ENCODE data around the gene SH3BP4.
A peak's percentile ranks its signal among the peaks of the same experiment; 100 is the strongest.

Gene SH3BP4

DNA sequence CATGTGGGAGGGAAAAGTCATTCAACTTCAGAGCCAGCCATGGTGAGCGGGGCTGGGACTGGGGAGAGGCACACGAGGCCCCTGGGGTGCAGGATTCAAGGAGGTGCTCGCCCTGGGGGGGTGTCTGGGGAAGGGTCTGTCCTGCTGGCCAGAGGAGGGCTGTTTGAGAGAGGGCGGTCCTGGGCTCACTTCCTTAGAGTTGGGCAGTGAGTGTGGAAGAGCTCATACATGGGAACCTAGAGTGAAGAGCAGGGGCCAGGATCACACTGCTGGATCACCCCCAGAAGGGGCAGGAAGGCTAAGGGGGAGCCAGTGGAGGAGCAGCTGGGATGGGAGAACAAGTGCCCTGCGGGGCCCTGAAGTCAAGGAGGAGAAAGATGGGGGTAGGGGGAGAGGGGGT, 6.5 kb downstream of the SH3BP4 start:
- H3K36me3 ChIP-seq (ENCODE audit: control insufficient read depth in 1 of 2, insufficient read depth in 2 of 2, low read depth in 1 of 2, low read length in 2 of 2), result peaks cover 0 to 19% of the 10 kb centered on the region in 2 experiments
- no peak overlapping the region for H3K14ac ChIP-seq (ENCODE audit: low read length in 2 of 2)
- H2AK5ac ChIP-seq (ENCODE audit: low read length, severe bottlenecking), result peak overlapping the region; percentile 27
- no peak overlapping the region for H4K8ac ChIP-seq (ENCODE audit: low read length)
- H4K91ac ChIP-seq (ENCODE audit: low read length), result no peak overlapping the region
- no peak overlapping the region for H2AFZ ChIP-seq (ENCODE audit: low read depth, low read length)
- no peak overlapping the region for H3K9ac ChIP-seq (ENCODE audit: low read length)
- no peaks in the 10 kb centered on the region for H3K9me3 ChIP-seq (ENCODE audit: control insufficient read depth, low read length)
- peak overlapping the region in 1 of 2 experiments; percentile 14 for H3K18ac ChIP-seq (ENCODE audit: low read depth in 1 of 2, low read length in 2 of 2)
- peak overlapping the region in 1 of 2 experiments; percentile 27 for H3K23ac ChIP-seq (ENCODE audit: low read length in 2 of 2)
- no peak for DNase-seq
- H2BK12ac ChIP-seq (ENCODE audit: low read length in 2 of 2), result no peak overlapping the region
- no peak overlapping the region for H2BK5ac ChIP-seq (ENCODE audit: low read depth, low read length, poor library complexity, severe bottlenecking)
- H3K4ac ChIP-seq (ENCODE audit: low read depth in 1 of 2, low read length in 2 of 2), result no peak overlapping the region
- WGBS, result 97% methylated on average over 5 of the region's 5 CpGs
- no peaks in the 10 kb centered on the region for H3K27me3 ChIP-seq (ENCODE audit: control insufficient read depth in 1 of 2, insufficient read depth in 1 of 2, low read length in 2 of 2)
- no peak overlapping the region for H2BK120ac ChIP-seq (ENCODE audit: low read depth, low read length)
- H3K4me1 ChIP-seq (ENCODE audit: control insufficient read depth, insufficient read depth, low read depth, low read length), result peaks cover 34% of the 10 kb centered on the region
- no peak overlapping the region for H3K4me3 ChIP-seq (ENCODE audit: insufficient read depth in 1 of 2, low read depth in 1 of 2, low read length in 2 of 2)
- no peaks in the 10 kb centered on the region for H3K79me1 ChIP-seq (replicated peaks; ENCODE audit: low read length, poor library complexity, severe bottlenecking)
- H3K27ac ChIP-seq (ENCODE audit: low read length, poor library complexity, severe bottlenecking), result peak overlapping the region; percentile 23
- H2BK15ac ChIP-seq (ENCODE audit: low read depth, poor library complexity, severe bottlenecking), result no peak overlapping the region
- peak overlapping the region; percentile 29 for H3K4me2 ChIP-seq (ENCODE audit: low read length, poor library complexity, severe bottlenecking)

DNA sequence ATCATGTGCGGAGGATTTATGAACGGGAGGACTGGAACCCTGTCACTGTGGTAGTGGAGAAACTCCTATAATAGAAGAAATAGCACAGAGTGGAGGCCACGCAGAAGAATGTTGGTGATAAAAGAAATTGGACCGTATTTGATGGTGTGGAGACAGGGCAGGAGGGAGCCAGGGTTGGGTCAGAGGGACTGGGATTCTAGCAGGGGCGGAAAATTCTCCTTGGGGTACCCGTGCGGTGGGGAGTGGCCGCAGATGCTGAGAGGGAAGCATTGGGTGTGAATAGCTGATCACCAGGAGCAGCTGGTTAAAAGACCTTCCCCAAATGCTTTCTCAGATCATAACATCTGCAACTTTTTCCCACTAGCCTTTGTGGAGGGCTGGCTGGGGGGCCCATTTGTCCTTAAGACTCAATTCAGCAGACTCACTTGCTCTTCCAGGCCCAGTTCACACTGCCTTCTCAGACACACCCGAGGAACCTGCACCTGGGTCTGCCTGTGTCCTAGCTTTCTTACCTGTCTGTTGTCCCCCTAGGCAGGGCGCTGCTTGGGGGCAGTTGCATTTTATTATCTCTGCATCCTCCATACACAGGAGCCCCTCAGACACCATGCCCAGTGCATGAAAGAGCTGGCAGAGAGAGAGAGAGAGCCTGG, 7.1 kb downstream of the SH3BP4 start:
- WGBS, result 87% methylated on average over 5 of the region's 10 CpGs

DNA sequence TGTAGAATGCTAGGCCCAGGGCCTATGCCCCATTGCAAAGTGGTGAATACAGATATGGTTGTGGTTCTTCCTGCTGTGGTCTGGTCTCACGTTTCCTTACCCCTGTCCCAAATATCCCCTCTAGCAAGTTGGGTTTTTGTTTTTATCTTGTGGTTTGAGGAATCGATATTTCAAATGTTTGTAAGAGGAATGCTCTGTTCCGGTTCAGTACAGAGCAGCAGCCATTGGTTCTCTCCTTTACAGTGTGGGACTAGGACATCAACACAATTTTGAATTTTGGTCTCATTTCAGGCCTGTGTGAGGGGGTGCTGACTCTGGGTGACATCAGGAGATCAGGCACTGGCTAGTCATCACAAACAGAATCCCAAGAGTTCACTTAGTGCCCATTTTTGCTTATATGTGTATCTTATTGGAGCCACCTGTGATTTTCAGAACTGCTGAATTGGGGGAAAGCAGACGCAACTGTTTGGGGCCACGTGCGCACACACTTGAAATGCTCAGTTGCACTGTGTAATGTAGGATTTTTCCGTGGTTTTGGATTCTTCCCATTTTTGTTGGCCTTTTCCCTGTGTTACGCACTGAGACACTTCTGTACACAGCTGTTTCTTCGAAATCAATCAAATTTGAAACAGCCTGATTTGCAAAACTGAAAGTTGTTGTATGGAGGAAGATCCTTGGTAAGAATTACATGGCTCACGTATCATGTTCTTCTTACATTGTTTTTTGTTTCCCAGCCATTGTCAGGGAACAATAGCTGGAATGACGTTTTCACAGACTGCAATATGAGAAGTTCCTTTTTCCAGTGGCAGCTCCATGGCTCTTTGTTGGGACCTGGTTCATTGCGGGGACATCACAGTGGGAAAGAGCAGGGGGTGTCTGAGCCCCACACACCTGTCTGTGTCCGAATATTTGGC, 8.6 kb downstream of the SH3BP4 start:
- H3K27me3 ChIP-seq (ENCODE audit: control insufficient read depth in 1 of 2, insufficient read depth in 1 of 2, low read length in 2 of 2), result no peaks in the 10 kb centered on the region
- H3K4me2 ChIP-seq (ENCODE audit: low read length, poor library complexity, severe bottlenecking), result no peak overlapping the region
- no peak overlapping the region for H4K91ac ChIP-seq (ENCODE audit: low read length)
- no peak overlapping the region for H3K18ac ChIP-seq (ENCODE audit: low read depth in 1 of 2, low read length in 2 of 2)
- no peak overlapping the region for H3K9ac ChIP-seq (ENCODE audit: low read length)
- peaks cover 0 to 17% of the 10 kb centered on the region in 2 experiments for H3K36me3 ChIP-seq (ENCODE audit: control insufficient read depth in 1 of 2, insufficient read depth in 2 of 2, low read depth in 1 of 2, low read length in 2 of 2)
- H2BK12ac ChIP-seq (ENCODE audit: low read length in 2 of 2), result no peak overlapping the region
- WGBS, result 78% methylated on average over 12 of the region's 13 CpGs
- H3K4me1 ChIP-seq (ENCODE audit: control insufficient read depth, insufficient read depth, low read depth, low read length), result peaks cover 45% of the 10 kb centered on the region
- H2BK120ac ChIP-seq (ENCODE audit: low read depth, low read length), result no peak overlapping the region
- no peaks in the 10 kb centered on the region for H3K9me3 ChIP-seq (ENCODE audit: control insufficient read depth, low read length)
- no peak overlapping the region for H2AK5ac ChIP-seq (ENCODE audit: low read length, severe bottlenecking)
- no peak overlapping the region for H2AFZ ChIP-seq (ENCODE audit: low read depth, low read length)
- no peak overlapping the region for H3K23ac ChIP-seq (ENCODE audit: low read length in 2 of 2)
- peak; percentile 71 for DNase-seq
- H3K4me3 ChIP-seq (ENCODE audit: insufficient read depth in 1 of 2, low read depth in 1 of 2, low read length in 2 of 2), result no peak overlapping the region
- peak overlapping the region; percentile 27 for H4K8ac ChIP-seq (ENCODE audit: low read length)
- peak overlapping the region; percentile 40 for H3K27ac ChIP-seq (ENCODE audit: low read length, poor library complexity, severe bottlenecking)
- no peak overlapping the region for H3K14ac ChIP-seq (ENCODE audit: low read length in 2 of 2)
- H2BK15ac ChIP-seq (ENCODE audit: low read depth, poor library complexity, severe bottlenecking), result no peak overlapping the region
- no peak overlapping the region for H2BK5ac ChIP-seq (ENCODE audit: low read depth, low read length, poor library complexity, severe bottlenecking)
- no peak overlapping the region for H3K4ac ChIP-seq (ENCODE audit: low read depth in 1 of 2, low read length in 2 of 2)
- H3K79me1 ChIP-seq (replicated peaks; ENCODE audit: low read length, poor library complexity, severe bottlenecking), result no peaks in the 10 kb centered on the region

More for the DNA sequence above, 7.1 kb downstream of the SH3BP4 start:
- Histone ChIP-seq H2AK5ac (ENCODE audit: low read length, severe bottlenecking) (no peak overlapping the region), H3K27me3 (ENCODE audit: control insufficient read depth in 1 of 2, insufficient read depth in 1 of 2, low read length in 2 of 2) (no peaks in the 10 kb centered on the region), H2BK15ac (ENCODE audit: low read depth, poor library complexity, severe bottlenecking) (no peak overlapping the region), H3K4me2 (ENCODE audit: low read length, poor library complexity, severe bottlenecking) (no peak overlapping the region), H3K27ac (ENCODE audit: low read length, poor library complexity, severe bottlenecking) (no peak overlapping the region), H3K4me1 (ENCODE audit: control insufficient read depth, insufficient read depth, low read depth, low read length) (peaks cover 39% of the 10 kb centered on the region), H3K9me3 (ENCODE audit: control insufficient read depth, low read length) (no peaks in the 10 kb centered on the region), H3K4me3 (ENCODE audit: insufficient read depth in 1 of 2, low read depth in 1 of 2, low read length in 2 of 2) (no peak overlapping the region), H3K23ac (ENCODE audit: low read length in 2 of 2) (no peak overlapping the region), H3K4ac (ENCODE audit: low read depth in 1 of 2, low read length in 2 of 2) (no peak overlapping the region), H3K9ac (ENCODE audit: low read length) (no peak overlapping the region), H3K36me3 (ENCODE audit: control insufficient read depth in 1 of 2, insufficient read depth in 2 of 2, low read depth in 1 of 2, low read length in 2 of 2) (peaks cover 0 to 23% of the 10 kb centered on the region in 2 experiments), H3K18ac (ENCODE audit: low read depth in 1 of 2, low read length in 2 of 2) (no peak overlapping the region), H4K8ac (ENCODE audit: low read length) (no peak overlapping the region), H2BK120ac (ENCODE audit: low read depth, low read length) (no peak overlapping the region), H2BK5ac (ENCODE audit: low read depth, low read length, poor library complexity, severe bottlenecking) (no peak overlapping the region), H3K14ac (ENCODE audit: low read length in 2 of 2) (no peak overlapping the region), H2AFZ (ENCODE audit: low read depth, low read length) (no peak overlapping the region), H3K79me1 (replicated peaks; ENCODE audit: low read length, poor library complexity, severe bottlenecking) (no peaks in the 10 kb centered on the region), H4K91ac (ENCODE audit: low read length) (no peak overlapping the region), H2BK12ac (ENCODE audit: low read length in 2 of 2) (no peak overlapping the region)
- peak; percentile 23 for DNase-seq

DNA sequence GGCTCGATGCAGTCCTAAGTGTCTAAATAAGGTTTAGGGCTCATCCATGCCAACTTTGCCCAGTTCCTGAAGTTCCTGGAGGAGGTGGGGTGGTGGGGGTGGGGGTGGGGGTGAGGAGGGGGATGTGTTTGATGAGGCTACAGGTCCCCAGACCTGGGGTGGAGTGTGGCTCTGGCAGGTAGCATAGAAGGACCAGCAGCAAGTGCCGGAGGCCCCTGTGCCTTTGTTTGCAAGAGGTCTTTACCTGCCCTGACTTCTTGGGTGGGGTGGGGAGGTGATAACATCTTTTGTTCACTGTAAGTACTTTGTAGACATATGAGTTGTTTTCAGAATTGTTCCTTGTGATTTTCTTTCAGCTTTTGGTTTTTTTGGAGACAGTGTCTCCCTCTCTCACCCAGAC, 10.0 kb downstream of the SH3BP4 start:
- Histone ChIP-seq H4K91ac (ENCODE audit: low read length) (no peak overlapping the region), H3K23ac (ENCODE audit: low read length in 2 of 2) (no peak overlapping the region), H3K36me3 (ENCODE audit: control insufficient read depth in 1 of 2, insufficient read depth in 2 of 2, low read depth in 1 of 2, low read length in 2 of 2) (peaks cover 5 to 20% of the 10 kb centered on the region in 2 experiments), H3K14ac (ENCODE audit: low read length in 2 of 2) (no peak overlapping the region), H2AFZ (ENCODE audit: low read depth, low read length) (no peak overlapping the region), H3K9me3 (ENCODE audit: control insufficient read depth, low read length) (no peaks in the 10 kb centered on the region), H3K18ac (ENCODE audit: low read depth in 1 of 2, low read length in 2 of 2) (no peak overlapping the region), H2BK5ac (ENCODE audit: low read depth, low read length, poor library complexity, severe bottlenecking) (no peak overlapping the region), H2BK15ac (ENCODE audit: low read depth, poor library complexity, severe bottlenecking) (no peak overlapping the region), H2BK12ac (ENCODE audit: low read length in 2 of 2) (no peak overlapping the region), H2AK5ac (ENCODE audit: low read length, severe bottlenecking) (no peak overlapping the region), H3K4me3 (ENCODE audit: insufficient read depth in 1 of 2, low read depth in 1 of 2, low read length in 2 of 2) (no peak overlapping the region), H3K4me2 (ENCODE audit: low read length, poor library complexity, severe bottlenecking) (no peak overlapping the region), H3K79me1 (replicated peaks; ENCODE audit: low read length, poor library complexity, severe bottlenecking) (no peaks in the 10 kb centered on the region), H3K9ac (ENCODE audit: low read length) (no peak overlapping the region), H3K27me3 (ENCODE audit: control insufficient read depth in 1 of 2, insufficient read depth in 1 of 2, low read length in 2 of 2) (no peaks in the 10 kb centered on the region), H2BK120ac (ENCODE audit: low read depth, low read length) (no peak overlapping the region), H3K27ac (ENCODE audit: low read length, poor library complexity, severe bottlenecking) (peak overlapping the region; percentile 12), H3K4me1 (ENCODE audit: control insufficient read depth, insufficient read depth, low read depth, low read length) (peaks cover 49% of the 10 kb centered on the region), H3K4ac (ENCODE audit: low read depth in 1 of 2, low read length in 2 of 2) (no peak overlapping the region), H4K8ac (ENCODE audit: low read length) (no peak overlapping the region)
- 97% methylated on average over 2 of the region's 2 CpGs for WGBS
- peak; percentile 1 for DNase-seq

All from mesenchymal stem cell (in vitro differentiated cells and primary cell).